HepG2 (cell line): ENCODE data around the gene BRD8.

Experiments
- ERF ChIP-seq: IDR thresholded peaks from 2 replicates; pipeline ENCODE4 v1.6.1; 2018; ENCODE audit warnings: missing biosample characterization, missing genetic modification reagents
- FOXK1 ChIP-seq: sonication (generic); formaldehyde crosslinking; IDR thresholded peaks from 2 replicates; pipeline ENCODE4 v1.4.0; 2020; ENCODE audit warnings: low read depth, missing genetic modification reagents, borderline replicate concordance
- RNF2 ChIP-seq: fragments of 450-650 bp; conservative IDR thresholded peaks from 2 replicates; pipeline ENCODE4 v1.6.1; 2016; ENCODE audit warnings: low read depth
- SSRP1 ChIP-seq: IDR thresholded peaks from 2 replicates; pipeline ENCODE4 v1.6.1; 2016; ENCODE audit warnings: control low read depth
- ZMYM3 ChIP-seq: sonication (generic); formaldehyde crosslinking; IDR thresholded peaks from 2 replicates; pipeline ENCODE4 v1.5.1; 2020; ENCODE audit warnings: mild to moderate bottlenecking, missing genetic modification reagents
- ZNF274 ChIP-seq: sonication (generic); formaldehyde crosslinking; IDR thresholded peaks from 2 replicates; pipeline ENCODE4 v1.5.1; 2020; ENCODE audit warnings: mild to moderate bottlenecking, missing genetic modification reagents
- TF ChIP-seq, protein P1 (sequence below): sonication (generic); formaldehyde crosslinking; IDR thresholded peaks from 2 replicates; pipeline ENCODE4 v1.8.0; 2022; ENCODE audit warnings: missing genetic modification reagents, low read depth, mild to moderate bottlenecking, borderline replicate concordance
- TF ChIP-seq, protein P2 (sequence below): sonication (generic); formaldehyde crosslinking; IDR thresholded peaks from 2 replicates; pipeline ENCODE4 v1.4.0; 2020; ENCODE audit warnings: missing genetic modification reagents, mild to moderate bottlenecking, borderline replicate concordance
- TF ChIP-seq, protein P3 (sequence below): sonication (generic); formaldehyde crosslinking; IDR thresholded peaks from 2 replicates; pipeline ENCODE4 v1.5.1; 2020; ENCODE audit warnings: missing genetic modification reagents, mild to moderate bottlenecking, borderline replicate concordance

DNA sequence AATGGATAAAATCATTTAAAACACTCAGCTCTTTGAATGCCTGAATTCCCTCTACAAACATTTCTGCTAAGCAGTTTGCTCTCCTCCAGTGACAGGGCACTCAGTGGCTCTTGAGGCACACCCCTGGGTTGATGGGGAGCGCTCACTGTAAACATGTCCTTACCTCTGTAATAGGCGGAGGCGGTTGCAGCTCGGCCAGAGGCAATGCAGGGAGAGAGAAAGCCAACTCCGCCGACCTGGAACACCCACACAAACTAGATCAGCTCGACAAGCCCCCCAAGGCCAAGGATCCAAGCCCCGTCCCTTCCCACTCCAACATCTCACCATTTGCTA is 34.4 kb upstream of the BRD8 start:
- TF ChIP-seq ZNF274 (CRISPR knock-in tag): no peak
- TF ChIP-seq, protein P1, sequence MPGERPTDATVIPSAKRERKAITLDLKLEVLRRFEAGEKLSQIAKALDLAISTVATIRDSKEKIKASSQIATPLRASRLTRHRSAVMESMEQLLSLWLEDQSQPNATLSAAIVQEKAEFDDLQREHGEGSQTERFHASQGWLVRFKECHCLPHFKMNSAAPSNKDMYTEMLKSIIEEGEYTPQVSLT (CRISPR knock-in tag): no peak
- TF ChIP-seq ERF (CRISPR knock-in tag): no peak
- TF ChIP-seq ZMYM3: no peak
- TF ChIP-seq RNF2: no peak
- no peak for TF ChIP-seq FOXK1 (CRISPR knock-in tag)
- TF ChIP-seq, protein P2, sequence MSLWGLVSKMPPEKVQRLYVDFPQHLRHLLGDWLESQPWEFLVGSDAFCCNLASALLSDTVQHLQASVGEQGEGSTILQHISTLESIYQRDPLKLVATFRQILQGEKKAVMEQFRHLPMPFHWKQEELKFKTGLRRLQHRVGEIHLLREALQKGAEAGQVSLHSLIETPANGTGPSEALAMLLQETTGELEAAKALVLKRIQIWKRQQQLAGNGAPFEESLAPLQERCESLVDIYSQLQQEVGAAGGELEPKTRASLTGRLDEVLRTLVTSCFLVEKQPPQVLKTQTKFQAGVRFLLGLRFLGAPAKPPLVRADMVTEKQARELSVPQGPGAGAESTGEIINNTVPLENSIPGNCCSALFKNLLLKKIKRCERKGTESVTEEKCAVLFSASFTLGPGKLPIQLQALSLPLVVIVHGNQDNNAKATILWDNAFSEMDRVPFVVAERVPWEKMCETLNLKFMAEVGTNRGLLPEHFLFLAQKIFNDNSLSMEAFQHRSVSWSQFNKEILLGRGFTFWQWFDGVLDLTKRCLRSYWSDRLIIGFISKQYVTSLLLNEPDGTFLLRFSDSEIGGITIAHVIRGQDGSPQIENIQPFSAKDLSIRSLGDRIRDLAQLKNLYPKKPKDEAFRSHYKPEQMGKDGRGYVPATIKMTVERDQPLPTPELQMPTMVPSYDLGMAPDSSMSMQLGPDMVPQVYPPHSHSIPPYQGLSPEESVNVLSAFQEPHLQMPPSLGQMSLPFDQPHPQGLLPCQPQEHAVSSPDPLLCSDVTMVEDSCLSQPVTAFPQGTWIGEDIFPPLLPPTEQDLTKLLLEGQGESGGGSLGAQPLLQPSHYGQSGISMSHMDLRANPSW (CRISPR knock-in tag): no peak
- TF ChIP-seq, protein P3, sequence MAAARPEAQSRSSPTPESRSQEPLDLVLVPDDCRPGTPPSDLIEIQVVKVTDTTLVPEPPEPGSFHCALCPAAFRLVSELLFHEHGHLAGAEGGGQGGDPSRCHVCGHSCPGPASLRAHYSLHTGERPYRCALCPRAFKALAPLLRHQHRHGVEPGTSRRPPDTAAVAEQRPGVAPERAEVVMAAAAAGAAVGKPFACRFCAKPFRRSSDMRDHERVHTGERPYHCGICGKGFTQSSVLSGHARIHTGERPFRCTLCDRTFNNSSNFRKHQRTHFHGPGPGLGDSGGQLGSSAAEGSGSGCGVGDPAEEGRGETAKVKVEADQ (CRISPR knock-in tag): 0 out of 2 replicates have a peak, but pooled peaks have one; percentile 21
- TF ChIP-seq SSRP1: no peak
